HG02610 (cell line): ENCODE results near the gene CAVIN2.

Experiments used
- ATAC-seq: cut with Tn5 transposase; IDR thresholded peaks from one replicate; pipeline ENCODE4 v1.9.1; 2021; ENCODE audit warnings: mild to moderate bottlenecking, moderate library complexity; ENCODE audit not compliant: unreplicated experiment

CAVIN2 gene

DNA sequence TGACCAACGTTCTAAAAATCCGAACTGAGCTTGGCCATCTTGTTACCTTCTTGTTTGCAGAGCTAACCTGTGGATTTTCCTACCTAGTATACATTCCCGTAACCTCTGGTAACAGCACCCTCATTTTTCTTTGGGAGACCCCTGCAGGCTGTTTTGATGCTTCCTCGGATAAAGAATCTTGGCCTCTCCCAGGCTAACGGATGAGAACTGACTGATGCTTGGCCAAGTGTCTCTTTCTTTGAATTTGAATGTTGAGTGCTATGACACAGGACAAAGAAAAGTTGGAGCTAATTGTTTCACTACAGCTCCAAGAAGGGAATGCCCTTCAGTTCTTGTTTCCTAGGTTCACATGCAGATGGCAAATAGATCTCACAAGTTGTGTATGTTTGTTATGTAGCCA, 19.3 kb upstream of the CAVIN2 start:
- ATAC-seq: no peak

DNA sequence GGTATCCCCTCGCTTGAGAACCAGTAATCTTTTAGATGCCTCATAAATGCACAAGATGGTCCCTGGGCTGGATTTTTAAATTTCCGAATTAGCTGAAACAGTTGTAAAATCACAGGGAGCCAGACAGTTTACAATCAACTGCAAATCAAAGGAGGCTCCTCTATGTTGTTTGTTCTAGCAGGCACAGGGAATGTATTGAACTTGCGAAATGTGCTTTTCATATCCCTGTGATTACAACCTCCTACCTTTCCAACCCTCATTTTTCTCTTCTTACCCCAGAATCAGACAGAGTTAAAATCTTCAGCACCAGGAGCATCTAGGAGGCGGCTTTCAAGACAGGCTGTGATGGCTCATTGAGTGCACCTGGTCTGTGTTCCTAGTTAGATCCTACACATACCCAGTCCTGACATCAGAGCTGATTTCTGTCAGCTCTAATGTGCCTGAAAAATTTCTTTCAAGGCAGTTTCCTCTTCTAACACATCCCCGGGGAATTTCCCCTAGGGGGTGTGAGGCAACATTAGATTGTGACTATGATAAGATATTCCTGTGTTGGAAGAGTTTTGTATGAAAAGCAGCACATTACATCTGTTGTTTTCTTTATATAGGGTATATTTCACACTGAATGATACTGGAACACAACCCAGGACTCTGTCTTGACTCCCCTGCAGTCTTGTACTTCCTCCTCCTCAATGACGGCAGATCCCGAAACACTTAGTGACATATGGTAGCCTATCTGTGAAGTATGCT, 17.9 kb upstream of the CAVIN2 start:
- ATAC-seq: no peak

DNA sequence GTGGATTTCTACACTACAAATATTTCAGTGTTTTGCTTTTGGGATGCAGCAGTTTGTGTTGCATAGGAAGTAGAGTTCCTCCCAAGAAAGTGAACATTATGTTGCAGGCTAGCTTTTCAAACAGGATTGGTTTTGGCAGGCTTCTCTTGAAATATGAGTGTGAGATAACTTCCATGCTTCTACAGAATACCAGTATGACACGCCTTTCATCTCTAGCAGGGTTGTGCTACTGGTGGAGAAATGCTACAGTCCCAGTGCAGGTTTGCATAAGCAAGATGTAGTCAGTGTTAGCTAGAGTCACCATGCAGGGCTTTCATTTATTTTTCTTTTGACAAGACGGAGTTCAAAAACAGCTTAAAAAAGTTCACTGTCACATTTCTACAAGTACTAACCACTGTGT, 17.1 kb upstream of the CAVIN2 start:
- ATAC-seq: no peak

DNA sequence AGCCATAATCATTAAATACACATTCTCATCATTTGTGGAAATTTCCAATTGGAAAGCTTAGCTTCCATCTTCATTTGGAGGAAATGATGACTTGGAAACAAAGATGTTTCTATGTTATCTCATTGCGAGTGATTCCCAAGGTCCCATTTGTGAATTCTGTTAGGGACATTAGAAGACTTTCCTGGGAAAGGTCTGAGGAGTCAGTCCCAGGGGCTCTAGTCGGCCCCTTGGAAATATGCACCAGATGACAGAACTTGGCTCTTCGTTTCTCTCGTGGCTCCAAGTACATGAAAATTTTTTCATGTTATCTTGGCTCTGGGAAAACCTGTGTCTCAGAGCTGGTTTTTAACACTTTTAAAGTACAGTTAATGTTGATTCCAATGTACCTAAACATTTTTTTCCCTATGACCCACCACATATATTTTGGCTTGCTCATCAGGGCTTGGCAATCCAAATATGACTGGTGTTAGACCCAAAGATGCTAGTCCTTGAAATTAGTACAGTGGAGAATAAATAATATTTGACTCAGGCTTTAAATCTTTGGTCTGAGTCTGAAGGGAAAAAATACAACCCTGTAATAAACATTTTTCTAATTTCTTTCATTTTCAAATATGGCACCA, 15.4 kb upstream of the CAVIN2 start:
- ATAC-seq: no peak

DNA sequence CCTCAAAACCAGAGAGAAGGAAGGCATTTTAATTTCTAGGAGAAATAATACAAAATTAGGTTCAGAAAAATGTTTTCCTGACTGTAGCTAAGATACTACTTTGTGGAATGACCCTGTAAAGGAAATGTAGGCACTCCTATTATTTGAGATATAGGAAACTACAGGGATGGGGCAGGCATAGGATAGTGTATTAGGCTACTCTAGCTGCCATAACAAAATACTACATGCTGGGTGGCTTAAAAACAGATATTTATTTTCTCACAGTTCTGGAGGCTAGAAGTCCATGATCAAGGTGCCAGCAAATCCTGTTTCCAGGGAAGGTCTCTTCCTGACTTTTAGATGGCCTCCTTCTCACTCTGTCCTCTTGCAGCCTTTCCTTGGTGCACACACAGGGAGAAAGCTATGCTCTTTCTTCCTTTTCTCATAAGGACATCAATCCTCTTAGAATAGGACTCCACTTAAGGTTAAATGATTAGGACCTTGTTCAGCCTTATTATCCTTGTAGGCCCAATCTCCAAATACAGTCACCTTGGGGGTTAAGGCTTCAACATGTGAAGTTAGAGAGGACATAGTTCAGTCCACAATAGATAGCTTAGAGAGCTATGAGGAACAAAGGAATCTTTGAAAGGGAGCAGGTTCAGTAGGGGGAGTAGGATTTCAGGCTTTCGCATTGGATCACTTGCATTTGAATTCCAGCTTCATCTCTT, 14.0 kb upstream of the CAVIN2 start:
- no peak for ATAC-seq

DNA sequence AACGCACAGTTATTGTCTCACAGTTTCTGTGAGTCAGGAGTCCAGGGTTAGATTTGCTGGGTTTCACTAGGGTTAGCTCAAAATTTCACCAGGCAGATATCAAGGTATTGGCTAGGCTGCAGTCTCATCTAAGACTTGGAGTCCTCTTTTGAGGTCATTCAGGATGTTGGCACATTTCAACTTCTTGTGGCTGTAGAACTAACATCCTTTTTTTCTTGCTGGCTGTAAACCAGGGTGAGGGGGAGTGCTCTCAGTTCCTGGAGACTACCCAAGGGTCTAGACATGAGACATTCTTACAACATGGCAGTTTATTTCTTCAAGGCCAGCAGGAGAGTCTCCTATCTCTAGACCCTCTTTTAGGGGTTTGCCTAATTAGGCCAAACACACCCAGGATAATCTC, 12.8 kb upstream of the CAVIN2 start:
- no peak for ATAC-seq

DNA sequence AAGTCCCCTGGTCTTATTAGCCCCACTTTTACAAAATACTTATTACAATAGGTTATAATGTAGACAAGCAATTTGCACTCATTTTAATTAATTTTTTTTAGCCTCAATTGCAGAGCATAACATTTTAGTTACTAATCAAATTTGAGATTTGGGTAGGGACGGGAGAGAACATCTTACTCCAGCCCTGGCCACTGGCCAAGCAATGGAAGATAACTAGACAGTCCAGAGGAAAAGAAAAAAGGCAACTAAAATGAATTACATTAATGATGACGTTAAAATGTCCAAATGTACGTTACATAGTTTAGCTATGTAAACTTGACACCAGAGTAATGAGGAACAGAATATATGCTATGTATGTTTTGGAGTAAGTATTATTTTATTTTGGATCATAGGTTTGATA, 11.0 kb upstream of the CAVIN2 start:
- no peak for ATAC-seq

DNA sequence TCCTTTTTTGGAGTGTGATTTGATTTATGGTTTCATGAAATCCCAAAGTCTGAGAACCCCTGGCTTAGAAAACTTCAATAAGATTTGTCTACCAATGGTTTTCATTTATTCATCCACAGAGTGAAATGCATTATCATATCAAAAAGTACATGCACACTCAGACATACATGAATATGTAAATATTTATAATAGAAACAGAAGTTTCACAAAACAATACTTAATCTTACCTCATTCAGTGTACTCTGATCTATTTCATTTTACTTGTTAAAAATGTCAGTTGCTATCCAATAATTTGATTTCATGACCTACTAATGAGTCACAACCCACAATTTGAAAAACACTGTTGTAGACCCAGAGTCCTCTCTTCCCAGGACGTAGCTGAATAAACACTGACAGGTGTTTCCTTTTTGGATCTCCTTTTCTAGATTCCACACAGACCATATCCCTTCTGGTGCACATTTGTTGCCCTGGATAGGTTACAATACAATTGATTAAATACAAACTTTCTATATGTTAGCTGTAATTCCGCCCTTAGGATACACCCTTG, 10.4 kb upstream of the CAVIN2 start:
- ATAC-seq: no peak

DNA sequence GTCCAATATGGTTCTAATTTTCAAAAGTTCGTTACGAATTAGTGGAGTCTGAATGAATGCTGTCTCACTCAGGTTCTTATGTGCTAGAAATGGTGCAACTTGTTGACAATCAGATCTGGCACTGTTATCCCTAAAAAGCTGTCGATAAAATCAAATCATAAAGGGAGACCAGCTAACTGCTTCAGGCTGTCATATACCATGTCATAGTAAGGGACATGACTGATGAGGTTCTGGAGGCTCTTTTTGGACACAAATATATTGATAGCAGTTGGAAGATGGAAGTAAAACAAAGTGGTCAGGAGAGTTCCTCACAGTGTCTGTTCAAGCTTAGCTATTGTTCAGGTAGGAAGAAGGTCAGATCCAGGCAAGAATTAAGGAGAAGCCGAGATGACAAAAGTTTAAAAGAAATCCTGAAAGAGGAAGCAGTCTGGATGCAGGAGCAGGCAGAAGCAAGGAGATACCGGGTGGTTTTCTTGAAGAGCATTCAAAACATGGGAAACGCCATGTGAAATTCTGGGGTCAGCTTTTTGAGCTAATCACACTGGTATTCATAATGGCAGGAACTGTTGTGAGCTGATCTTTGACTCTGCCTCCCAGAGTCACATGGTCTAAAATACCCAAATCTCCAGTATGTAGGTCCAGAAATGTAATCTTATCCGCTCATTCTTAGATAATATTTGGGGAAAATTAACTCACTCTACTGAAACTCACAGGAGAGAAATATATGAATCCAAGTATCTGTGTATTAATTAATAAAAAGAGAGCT, 9.4 kb upstream of the CAVIN2 start:
- no peak for ATAC-seq

DNA sequence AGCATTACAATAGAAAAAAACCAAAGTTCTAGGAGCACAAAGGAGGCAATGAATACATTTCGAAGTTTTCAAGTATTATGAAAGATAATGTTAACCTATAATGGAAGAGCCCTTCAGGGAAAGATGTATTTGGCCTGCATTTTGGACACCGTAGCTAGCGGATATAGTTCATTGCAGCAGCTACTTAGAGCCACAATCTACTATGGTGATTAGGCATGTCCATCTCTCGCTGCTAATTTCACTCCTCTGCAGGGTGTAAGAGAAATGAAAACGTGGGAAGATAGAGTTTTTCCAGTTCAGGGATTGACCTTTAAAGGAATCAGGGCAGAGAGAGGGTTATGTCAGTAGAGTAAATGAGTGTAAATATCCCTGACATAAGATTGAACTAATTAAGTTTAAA, 8.5 kb upstream of the CAVIN2 start:
- ATAC-seq: no peak

DNA sequence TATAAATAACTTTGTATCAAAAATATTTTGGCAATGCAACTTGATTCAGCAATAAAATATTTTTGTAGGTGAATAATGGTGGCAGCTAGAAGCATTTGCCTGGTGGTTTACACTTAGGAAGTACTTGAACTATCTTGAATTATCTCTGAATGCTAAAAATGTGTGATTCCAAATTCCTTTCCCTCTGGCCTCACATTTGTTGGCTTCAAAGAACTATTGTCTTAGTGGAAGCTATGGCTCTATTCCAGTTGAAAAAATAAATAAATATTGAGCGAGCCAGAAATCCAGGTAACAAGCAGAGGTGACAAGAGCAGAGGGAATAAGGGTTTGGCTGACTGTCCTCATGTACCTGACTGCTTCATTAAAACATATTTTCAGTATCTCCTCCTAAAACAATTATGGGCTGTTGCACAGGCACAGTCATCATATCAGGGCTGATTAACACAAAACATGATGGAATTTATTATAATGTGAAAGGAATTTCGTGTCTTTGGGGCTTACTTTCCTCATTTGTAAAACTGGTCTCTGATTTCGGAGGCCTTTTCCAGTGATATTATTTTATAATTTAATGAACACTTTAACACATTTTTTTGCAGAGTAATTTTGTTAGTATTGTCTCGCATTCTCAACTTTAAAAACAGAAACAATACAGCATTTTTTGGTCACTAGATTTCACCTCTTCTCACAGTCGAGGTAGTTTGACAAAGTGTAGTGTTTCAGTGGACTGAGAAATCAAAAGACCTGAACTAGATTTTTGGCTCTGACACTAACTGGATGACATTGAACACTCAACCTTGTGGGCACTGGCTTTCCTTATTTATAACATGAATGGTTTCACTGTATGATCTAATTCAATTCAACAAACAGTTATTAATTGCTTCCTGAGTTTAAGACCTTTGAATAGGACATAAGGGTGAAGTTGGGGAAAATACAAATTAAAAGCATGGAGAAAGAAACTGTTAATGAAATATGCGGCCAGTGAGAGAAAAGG, 7.8 kb upstream of the CAVIN2 start:
- no peak for ATAC-seq

DNA sequence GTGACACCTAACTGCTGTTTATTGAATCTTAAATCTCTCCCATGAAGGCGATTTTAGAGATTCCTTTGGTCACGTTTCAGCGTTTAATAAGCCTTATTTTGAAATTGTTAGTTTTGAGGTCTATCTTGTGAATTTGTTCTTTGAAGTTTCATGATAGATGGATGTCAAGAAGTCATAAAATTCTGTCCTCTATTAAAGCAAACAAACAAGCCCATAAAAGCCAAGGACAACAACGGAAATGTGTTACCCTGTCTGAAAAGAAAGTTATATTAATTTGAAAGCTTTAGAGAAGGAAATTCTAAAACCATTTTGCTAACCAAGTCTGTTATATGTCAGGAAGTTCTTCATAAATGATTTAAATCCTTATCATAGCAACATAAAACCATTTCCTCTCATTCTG, 7.0 kb upstream of the CAVIN2 start:
- no peak for ATAC-seq

DNA sequence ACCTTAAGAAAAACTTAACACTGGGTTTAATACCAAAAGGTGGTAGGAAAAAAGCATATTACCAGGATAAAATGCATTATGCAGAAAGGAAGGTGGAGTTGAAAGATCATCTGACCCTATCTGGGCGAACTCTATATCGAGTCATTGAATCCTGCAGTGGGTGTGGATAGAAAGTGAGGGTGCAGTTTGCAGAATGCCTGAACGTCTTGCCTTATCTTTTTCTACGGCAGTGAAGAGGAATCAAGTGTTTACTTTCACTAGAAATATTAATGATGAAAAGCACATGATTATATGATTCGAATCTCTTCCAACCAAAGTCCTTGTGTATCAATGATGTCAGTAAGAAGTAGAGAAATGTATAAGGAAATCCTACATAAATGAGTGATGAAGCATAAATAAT, 4.3 kb upstream of the CAVIN2 start:
- ATAC-seq: no peak

DNA sequence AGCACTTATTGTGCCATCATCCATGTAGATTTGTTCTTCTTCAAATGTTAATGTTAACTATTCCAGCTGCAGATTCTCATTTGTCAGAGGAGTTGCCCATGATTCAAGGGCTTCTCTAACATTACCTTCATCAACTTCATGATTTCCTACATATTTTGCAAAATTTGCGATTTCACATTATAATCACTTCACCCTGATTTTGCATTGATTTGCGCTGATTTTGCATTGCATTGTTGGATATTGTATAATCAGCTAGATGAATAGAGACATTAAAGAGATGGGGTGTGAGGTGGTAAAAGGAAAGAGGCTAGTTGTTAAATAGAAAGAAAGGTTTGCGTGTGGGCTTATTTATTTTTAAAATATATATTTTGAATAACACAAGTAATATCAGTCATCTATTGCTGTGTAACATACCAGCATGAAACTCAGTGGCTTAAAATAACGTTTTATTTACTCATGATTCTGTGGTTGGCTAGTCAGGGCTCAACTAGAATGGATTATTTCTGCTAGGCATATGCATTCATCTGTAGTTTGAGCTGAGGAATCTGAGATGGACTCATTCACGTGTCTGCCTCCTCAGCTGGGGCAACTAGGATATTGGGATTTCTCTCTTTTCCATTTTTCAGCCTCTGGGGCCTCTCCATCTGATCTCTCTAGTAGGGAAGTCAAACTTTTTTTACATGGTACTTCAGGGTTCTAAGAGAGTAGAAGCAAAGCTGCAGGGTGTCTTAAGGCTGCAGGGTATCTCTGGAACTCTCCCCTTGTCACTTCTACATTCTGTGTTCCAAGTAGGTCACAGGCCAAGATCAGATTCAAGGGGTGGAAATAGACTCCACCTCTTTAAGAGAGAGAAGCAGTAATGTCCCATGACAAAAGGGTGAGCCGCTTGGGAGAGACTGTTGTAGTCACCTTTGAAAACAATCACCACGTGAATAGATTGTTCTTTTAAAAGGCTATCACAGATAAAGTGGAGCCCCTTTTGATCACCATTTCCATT, 2.2 kb upstream of the CAVIN2 start:
- no peak for ATAC-seq

DNA sequence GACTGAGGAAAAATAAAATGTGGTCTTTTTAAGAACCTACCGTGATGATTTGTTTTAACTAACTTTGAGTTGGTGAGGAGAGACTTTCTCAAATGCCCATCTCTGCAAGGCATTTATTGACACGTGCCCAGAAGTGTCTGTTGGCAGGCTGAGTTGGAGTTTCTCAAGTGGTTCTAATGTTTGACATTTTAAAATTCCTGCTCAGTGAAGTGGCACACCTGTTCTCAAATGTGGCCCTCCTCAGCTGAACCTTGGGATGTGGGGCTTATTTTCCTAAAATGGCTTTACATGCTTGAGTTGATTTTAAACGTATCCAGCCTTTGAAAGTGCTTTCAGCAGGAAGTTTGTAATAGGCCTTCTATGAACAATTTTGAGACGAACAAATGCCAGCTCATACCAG, 876 bp upstream of the CAVIN2 start:
- ATAC-seq: no peak

DNA sequence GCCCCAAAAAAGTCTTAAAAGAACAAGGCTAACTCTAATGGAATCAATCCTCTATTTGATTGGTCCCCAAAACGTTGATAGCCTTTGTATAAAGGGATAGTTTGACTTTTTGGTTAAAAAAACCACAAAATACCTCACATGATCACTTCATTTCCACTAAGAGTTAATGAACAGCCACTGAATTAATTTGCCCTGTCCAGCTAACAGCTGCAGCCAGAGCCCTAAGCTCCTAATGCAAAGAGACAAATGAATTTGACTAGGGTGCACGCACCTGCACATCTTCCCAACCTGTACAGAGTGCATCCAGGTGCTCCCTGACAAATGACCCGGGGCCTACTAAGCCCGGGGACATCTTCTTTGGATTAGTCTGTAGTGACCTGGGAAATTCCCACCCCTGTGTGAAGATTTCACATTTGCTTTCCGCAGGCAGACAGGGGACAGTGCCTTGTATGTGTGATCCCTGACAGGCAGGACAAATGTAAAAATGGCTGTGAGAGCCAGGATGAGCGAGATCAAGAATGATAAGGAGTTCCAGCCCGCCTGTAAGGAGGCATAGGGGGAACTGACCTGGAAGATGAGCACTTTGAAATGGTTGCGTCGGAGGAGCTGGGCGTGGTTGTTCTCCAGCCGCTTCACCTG, 893 bp downstream of the CAVIN2 start:
- ATAC-seq: no peak

DNA sequence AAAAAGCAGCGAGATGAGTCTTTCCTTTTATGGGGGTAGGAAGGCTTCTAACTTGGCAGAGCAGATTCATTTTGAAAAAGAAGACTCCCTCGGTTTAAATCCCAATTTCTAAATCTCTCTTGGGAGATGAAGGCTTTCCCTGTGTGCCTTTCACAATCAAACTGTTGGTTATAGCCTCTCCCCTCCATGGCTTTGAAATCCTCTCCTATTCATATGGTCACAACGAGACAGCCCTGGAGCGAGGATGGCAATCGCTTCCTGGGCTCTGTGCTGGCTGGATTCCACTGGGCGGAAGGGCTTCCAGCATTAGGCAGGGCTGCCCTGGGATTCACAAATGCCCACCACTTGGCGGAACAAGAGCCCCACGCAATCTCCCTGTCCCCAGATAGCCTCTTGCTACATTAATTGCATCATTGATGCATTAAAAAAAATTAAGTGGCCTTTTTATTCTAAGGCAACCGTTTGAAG, 1.6 kb downstream of the CAVIN2 start:
- no peak for ATAC-seq

DNA sequence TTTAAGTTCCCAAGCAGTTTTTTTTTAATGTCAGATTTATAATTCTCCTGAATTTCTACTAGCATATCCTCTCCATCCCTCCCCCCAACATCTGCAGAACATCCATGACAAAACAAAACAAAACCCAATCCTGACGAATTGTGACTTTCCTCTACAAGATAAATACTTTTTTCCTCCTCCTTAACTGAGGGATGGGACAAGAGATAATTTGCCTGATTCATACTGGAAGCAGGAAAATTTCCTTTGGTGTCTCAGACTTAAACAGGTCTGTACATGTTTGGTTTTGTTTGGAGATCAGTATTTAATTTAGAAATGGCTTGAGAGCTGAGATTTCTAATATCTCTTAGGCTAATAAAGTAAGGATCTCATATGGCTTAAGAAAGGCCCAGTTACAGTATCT, 2.2 kb downstream of the CAVIN2 start:
- no peak for ATAC-seq
